ENCODE results near the gene N4BP2. TPM values are rescaled to one million over a fixed set of nuclear protein-coding genes. Genes with fewer than 3 reads are reported as not detected.

The N4BP2 gene
- total and polyA plus RNA-seq, 2 of the 8 experiments (the other 6 are each of a cell fraction or from before 2014, with no cell fraction given) = 4.4 to 44.7 TPM

- Histone ChIP-seq H3K9me3 (ENCODE audit: insufficient read depth in 2 of 2, low read depth in 1 of 2, low read length in 1 of 2) (no peaks in the 10 kb centered on the region), H3K79me2 (ENCODE audit: control insufficient read depth in 1 of 2, insufficient read depth in 2 of 2, low read length in 2 of 2) (no peaks in the 10 kb centered on the region), H3K23me2 (ENCODE audit: low read depth, low read length) (no peaks in the 10 kb centered on the region; the same call in 1 of the 2 replicates), H3K9ac (replicated peaks in 1 of 4; ENCODE audit: extremely low read depth in 1 of 4, low read depth in 3 of 4, low read length in 3 of 4) (no peak overlapping the region), H2BK15ac (ENCODE audit: low read length) (no peak overlapping the region), H2BK20ac (ENCODE audit: low read length) (no peak overlapping the region), H3K14ac (ENCODE audit: insufficient read length) (no peak overlapping the region), H3K4me3 (ENCODE audit: extremely low read depth in 1 of 4, insufficient read depth in 2 of 4, low read depth in 3 of 4, low read length in 4 of 4) (no peak overlapping the region), H3K79me1 (ENCODE audit: low read depth, low read length) (no peaks in the 10 kb centered on the region), H4K20me1 (replicated peaks in 1 of 2; ENCODE audit: control insufficient read depth in 1 of 2, insufficient read depth in 2 of 2, low read length in 2 of 2) (no peaks in the 10 kb centered on the region), H3K36me3 (ENCODE audit: control insufficient read depth in 2 of 4, insufficient read depth in 4 of 4, low read length in 3 of 4) (no peaks in the 10 kb centered on the region), H2BK5ac (ENCODE audit: low read depth, low read length) (no peak overlapping the region), H4K91ac (replicated peaks; ENCODE audit: insufficient read length, low read length) (no peak overlapping the region), H3K27me3 (replicated peaks in 1 of 4; ENCODE audit: control insufficient read depth in 3 of 4, extremely low read depth in 1 of 4, insufficient read depth in 3 of 4, low read length in 3 of 4) (no peaks in the 10 kb centered on the region), H2AFZ (ENCODE audit: low read length) (no peak overlapping the region), H4K8ac (ENCODE audit: extremely low read depth, insufficient read depth, low read length) (no peak overlapping the region), H3K56ac (replicated peaks; ENCODE audit: insufficient read length, low read depth, low read length) (no peak overlapping the region), H3K23ac (ENCODE audit: insufficient read length) (no peak overlapping the region), H2AK5ac (ENCODE audit: low read depth, low read length) (no peak overlapping the region), H3K4me1 (replicated peaks in 1 of 4; ENCODE audit: control insufficient read depth in 3 of 4, insufficient read depth in 4 of 4, low read length in 3 of 4) (peaks cover 0 to 4% (median 0%) of the 10 kb centered on the region in 4 experiments; a peak in 1 of 7 replicates), H4K5ac (ENCODE audit: insufficient read length, low read depth, low read length) (no peak overlapping the region), H2BK12ac (ENCODE audit: low read depth, low read length) (no peak overlapping the region), H2BK120ac (replicated peaks; ENCODE audit: low read depth, low read length) (no peak overlapping the region), H3K4me2 (ENCODE audit: insufficient read depth in 1 of 2, low read depth in 2 of 2, low read length in 2 of 2) (no peak overlapping the region), H3K18ac (ENCODE audit: extremely low read depth, low read length) (no peak overlapping the region), H3K4ac (replicated peaks; ENCODE audit: insufficient read length, low read depth, low read length) (no peak overlapping the region), H3K27ac (ENCODE audit: low read depth, low read length) (no peak overlapping the region)
- CTCF ChIA-PET (ENCODE audit: partially characterized antibody) = interaction anchor here (0.6 kb wide), 1 partner anchor 384 kb away, joined by 3 read pairs; no protein-coding TSS in a partner anchor
- FAIRE-seq (no peak), DNase-seq (ENCODE audit: low read depth in 1 of 2, low spot score in 2 of 2) (no peak)
- POLR2A ChIA-PET (ENCODE audit: partially characterized antibody) = no interaction called here
- TF ChIP-seq KDM5A (IDR thresholded peaks at IDR 0.05; ENCODE audit: low read length) (no peak), JUND (IDR thresholded peaks at IDR 0.05; ENCODE audit: low read length) (no peak), TCF12 (IDR thresholded peaks at IDR 0.05; ENCODE audit: low read depth, low read length) (no peak)
Measured at GRCh38 chr4:40168070-40168469, 111.4 kb downstream of the N4BP2 start.
